Activated T-helper 1 cell treated with anti-CD3 and anti-CD28 coated beads, Interleukin-12 subunit alpha, Interleukin-12 subunit beta, Interleukin-2, Interleukin-4 antibody, amounts not matched to agents 30 ng/mL and 10 ng/mL and 1 ng/mL, durations not matched to agents 14 hours and 24 hours and 36 hours (primary cell): Measurements from ENCODE around the gene DDX5. TPM values are rescaled to one million over a fixed set of nuclear protein-coding genes. Genes with fewer than 3 reads are reported as not detected.
A peak's percentile ranks its signal among the peaks of the same experiment; 100 is the strongest.

ENCODE experiments used
- DNase-seq: peaks from one replicate; pipeline ENCODE4 v3.0.0; 2021; ENCODE audit warnings: low spot score
- H3K27ac Mint-ChIP-seq: one replicate; pipeline ENCODE4 v1.8.0; 2021; ENCODE audit warnings: mild to moderate bottlenecking, mixed read lengths
- H3K27me3 Mint-ChIP-seq: one replicate; pipeline ENCODE4 v1.8.0; 2022; ENCODE audit warnings: mild to moderate bottlenecking, moderate library complexity, mixed read lengths; ENCODE audit not compliant: insufficient read depth
- H3K36me3 Mint-ChIP-seq: one replicate; pipeline ENCODE4 v1.8.0; 2021; ENCODE audit warnings: low read depth, mixed read lengths
- H3K4me1 Mint-ChIP-seq: one replicate; pipeline ENCODE4 v1.8.0; 2021; ENCODE audit warnings: low read depth, mixed read lengths
- H3K4me3 Mint-ChIP-seq: one replicate; pipeline ENCODE4 v1.8.0; 2021; ENCODE audit warnings: mild to moderate bottlenecking, moderate library complexity, mixed read lengths
- H3K9me3 Mint-ChIP-seq: one replicate; pipeline ENCODE4 v1.8.0; 2021; ENCODE audit warnings: mixed read lengths
- intact Hi-C: fragments of 100-400 bp; cut with micrococcal nuclease; formaldehyde crosslinking; loops from one replicate; pipeline ENCODE4 v1.15.1; 2024
- total RNA-seq: library from RNA; stranded (reverse); gene quantifications from 2 replicates; pipeline ENCODE4 v1.2.3, GENCODE V29; 2022

The DDX5 gene
- 920 and 926 TPM in 2 replicates for total RNA-seq

DNA sequence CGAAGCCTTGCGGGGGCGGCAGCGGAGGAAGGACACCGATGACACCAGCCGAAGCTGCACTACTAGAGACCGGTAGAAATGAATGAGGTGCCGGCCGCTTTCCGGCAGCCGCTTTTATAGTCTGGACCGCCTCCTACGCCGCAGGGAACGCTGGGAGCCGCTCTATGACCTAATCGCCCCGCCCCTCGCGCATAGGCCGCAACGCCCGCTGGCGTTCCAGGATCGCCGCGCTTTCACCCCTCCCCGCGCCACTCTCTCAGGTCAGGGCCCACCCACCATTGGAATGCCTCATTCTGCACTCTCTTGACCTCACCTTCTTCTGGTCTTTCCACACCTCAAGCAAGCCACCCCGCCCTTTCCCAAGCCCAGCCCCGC is at the start of gene DDX5:
Gene DDX5, minus strand, starts transcription at position 89 of the 375 bp plus-strand sequence. CDS start 170 bp downstream, outside the sequence.
- Mint-ChIP-seq H3K27me3 (no peaks in the 10 kb centered on the region), H3K4me3 (peak within 1 kb of the TSS; percentile 97), H3K27ac (peak within 1 kb of the TSS; percentile 99), H3K36me3 (peaks cover 60% of the 10 kb centered on the region), H3K4me1 (peaks cover 50% of the 10 kb centered on the region), H3K9me3 (no peaks in the 10 kb centered on the region)
- peak; percentile 96 for DNase-seq
- intact Hi-C loops = loop anchor here (1.0 to 5.0 kb wide), 18 partner anchors 9 to 805 kb away; partner anchors contain the start of genes CCDC47, ERN1, FTSJ3 and GNA13

DNA sequence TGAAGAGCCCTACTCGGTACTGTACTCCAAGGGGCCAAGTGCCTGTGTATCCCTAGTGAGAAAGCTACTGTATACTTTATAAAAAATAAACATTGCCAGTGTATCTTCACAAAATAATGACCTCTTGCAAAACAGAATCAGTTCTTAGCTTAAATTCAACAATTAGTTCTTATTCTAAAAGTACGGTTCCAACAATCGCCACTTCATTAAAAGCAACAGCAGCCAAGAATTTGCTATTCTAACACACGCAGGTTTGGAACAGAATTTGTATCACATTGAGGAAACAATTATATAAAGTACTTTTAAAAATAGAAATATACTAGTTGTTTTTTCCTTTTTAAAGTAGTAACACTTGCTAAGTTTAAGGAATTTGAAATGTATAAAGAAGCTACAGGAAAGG is 49.2 kb upstream of the DDX5 start:
- Mint-ChIP-seq H3K27ac (no peak overlapping the region), H3K9me3 (no peaks in the 10 kb centered on the region), H3K27me3 (no peaks in the 10 kb centered on the region), H3K36me3 (peaks cover 12% of the 10 kb centered on the region), H3K4me3 (no peak overlapping the region), H3K4me1 (no peaks in the 10 kb centered on the region)
- intact Hi-C loops = no loop called here
- DNase-seq = no peak

DNA sequence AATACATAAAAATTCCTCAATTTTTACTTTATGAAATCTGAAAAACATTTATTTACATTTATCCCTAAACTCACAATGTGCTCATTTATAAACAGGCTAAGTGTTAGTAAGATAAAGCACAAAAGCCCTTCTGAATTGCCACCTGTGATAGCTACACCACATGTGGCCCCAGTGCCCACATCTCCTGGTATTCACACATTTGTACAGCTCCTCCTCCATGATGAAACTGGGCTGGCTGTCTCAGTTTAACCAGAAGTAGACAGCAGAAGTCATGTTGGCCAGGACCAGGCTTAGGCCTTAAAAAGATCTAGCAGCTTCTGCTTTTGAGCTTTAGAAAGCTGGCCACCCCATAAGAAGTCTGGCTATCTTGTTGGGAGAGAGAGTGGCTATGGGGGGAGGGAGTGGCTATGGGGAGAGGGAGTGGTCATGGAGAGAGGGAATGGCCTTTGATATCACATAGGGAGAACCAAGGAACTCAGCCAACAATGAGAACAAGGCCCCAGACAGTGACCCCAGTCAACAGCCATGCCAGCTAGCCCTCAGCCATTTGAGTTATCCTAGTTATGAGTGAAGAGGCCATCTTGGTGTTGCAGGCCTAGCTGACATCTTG is 48.0 kb upstream of the DDX5 start:
- peaks cover 14% of the 10 kb centered on the region for H3K36me3 Mint-ChIP-seq
- H3K9me3 Mint-ChIP-seq = no peaks in the 10 kb centered on the region
- intact Hi-C loops = no loop called here
- H3K4me3 Mint-ChIP-seq = no peak overlapping the region
- no peak for DNase-seq
- H3K27me3 Mint-ChIP-seq = no peaks in the 10 kb centered on the region
- H3K4me1 Mint-ChIP-seq = no peaks in the 10 kb centered on the region
- no peak overlapping the region for H3K27ac Mint-ChIP-seq

DNA sequence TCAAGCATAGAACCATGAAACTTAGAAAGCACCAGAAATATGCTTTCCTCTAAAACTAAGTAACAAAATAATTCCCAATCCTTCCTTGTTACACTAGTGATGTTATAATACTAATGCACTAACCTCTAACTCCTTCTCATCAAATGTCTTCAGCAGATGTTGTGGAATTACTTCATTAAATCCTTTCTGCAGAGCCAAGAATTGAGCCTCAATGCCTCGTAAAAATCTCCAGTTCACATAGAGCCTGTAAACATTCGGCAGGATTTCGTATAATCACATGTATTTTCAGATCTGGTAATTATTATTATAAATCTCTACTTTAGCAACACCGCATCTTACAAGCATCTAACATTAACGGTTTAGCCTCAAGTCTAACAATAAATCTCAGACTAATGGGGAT is 45.4 kb upstream of the DDX5 start:
- Mint-ChIP-seq H3K4me3 (no peak overlapping the region), H3K27ac (no peak overlapping the region), H3K4me1 (no peaks in the 10 kb centered on the region)

DNA sequence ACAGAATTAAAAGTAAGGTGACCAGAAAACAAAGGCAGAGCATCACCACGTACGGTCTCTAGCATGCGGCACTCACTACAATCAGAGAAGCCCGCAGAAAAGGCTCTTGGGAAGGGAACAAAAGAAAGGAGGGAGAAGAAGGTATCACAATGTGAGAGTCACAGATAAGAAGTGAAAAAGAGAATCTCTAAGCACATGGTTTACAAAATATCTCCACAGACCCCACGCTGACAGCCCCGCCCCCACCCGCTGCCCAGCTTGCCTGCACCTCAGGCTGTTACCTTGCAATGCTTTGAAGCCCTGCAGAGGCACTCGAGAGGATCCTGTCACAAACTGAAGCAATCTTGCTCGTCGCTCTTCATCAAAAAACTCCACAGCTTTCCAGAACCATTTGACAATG is 41.2 kb upstream of the DDX5 start:
- Mint-ChIP-seq H3K4me1 (no peaks in the 10 kb centered on the region), H3K36me3 (peaks cover 15% of the 10 kb centered on the region), H3K27ac (no peak overlapping the region), H3K4me3 (no peak overlapping the region), H3K9me3 (no peaks in the 10 kb centered on the region), H3K27me3 (no peaks in the 10 kb centered on the region)
- intact Hi-C loops = no loop called here
- no peak for DNase-seq

More for the DNA sequence above, 45.4 kb upstream of the DDX5 start:
- intact Hi-C loops = no loop called here
- no peak for DNase-seq
- H3K27me3 Mint-ChIP-seq = no peaks in the 10 kb centered on the region
- no peaks in the 10 kb centered on the region for H3K9me3 Mint-ChIP-seq
- H3K36me3 Mint-ChIP-seq = peaks cover 18% of the 10 kb centered on the region

DNA sequence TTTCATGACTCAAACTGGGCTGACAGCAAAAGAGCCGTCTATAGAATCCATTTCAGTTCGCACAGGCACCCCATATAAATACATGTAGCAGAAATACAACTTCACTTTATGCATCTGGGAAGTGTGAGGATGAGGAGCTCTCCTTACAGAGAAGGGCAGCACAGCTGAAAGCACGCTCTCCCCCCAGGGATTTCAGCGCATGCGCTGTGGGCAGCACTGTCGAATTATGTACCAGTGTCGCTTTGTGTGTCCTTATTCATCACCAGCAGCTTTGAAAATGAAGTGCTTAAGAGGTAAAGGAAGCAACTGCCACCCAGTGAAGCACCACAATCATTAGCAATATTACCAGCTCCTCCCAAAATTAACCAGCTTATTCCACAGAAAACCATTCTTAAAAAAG is 40.6 kb upstream of the DDX5 start:
- no peak for DNase-seq
- Mint-ChIP-seq H3K27ac (no peak overlapping the region), H3K36me3 (peaks cover 15% of the 10 kb centered on the region), H3K4me3 (no peak overlapping the region), H3K27me3 (no peaks in the 10 kb centered on the region), H3K4me1 (no peaks in the 10 kb centered on the region), H3K9me3 (no peaks in the 10 kb centered on the region)
- intact Hi-C loops = no loop called here

DNA sequence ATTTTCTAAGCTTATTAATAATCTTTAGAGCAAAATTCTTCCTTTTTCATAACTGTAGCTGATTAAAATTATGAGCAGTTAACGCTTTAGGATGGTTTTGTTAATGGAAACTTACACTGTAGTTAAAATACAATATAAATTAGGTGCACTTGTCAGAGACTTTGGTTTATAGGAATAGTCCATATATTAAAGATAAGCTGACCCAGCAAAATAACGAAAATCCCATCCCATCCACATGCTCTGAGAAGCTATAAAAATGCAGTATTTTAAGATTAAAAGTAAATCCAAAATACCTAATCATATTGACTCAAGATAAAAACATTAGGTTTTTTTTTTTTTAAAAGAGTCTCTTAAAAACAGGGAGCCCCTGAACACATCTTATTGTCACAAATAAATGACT is 38.7 kb upstream of the DDX5 start:
- Mint-ChIP-seq H3K36me3 (peaks cover 13% of the 10 kb centered on the region), H3K27ac (no peak overlapping the region)
- intact Hi-C loops = no loop called here

DNA sequence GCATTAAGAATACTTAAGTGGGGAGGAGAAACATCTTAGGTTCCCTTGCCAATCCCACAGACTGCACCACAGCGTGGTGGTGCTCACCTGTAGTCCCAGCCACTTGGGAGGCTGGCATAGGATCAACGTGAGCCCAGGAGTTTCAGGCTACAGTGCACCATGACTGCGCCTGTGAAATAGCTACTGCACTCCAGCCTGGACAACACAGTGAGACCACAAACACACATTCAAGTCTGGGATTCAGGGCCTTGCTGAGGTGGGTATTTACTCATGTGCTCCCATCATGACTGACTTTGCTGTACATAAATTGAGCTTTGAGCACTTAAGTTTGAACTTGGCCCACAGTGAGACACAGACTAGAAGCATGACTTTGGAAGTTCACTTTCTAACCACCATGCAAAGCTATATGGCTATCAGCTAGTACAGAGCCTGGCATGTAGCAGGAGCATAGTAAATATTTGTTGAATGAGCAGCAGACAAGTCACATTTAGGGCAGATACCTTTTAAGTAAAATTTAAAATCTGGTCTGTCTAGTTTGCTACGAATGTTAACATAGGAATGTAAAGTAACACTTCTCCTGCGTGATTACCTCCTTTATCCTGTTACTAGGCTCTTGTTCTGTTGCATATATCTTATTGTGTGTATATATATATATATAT is 34.2 kb upstream of the DDX5 start:
- intact Hi-C loops = no loop called here
- no peaks in the 10 kb centered on the region for H3K9me3 Mint-ChIP-seq
- no peak overlapping the region for H3K27ac Mint-ChIP-seq
- no peaks in the 10 kb centered on the region for H3K27me3 Mint-ChIP-seq
- H3K4me1 Mint-ChIP-seq = no peaks in the 10 kb centered on the region
- DNase-seq = no peak
- H3K36me3 Mint-ChIP-seq = peaks cover 35% of the 10 kb centered on the region
- H3K4me3 Mint-ChIP-seq = no peak overlapping the region

More for the DNA sequence above, 38.7 kb upstream of the DDX5 start:
- Mint-ChIP-seq H3K9me3 (no peaks in the 10 kb centered on the region), H3K27me3 (no peaks in the 10 kb centered on the region), H3K4me3 (no peak overlapping the region), H3K4me1 (no peaks in the 10 kb centered on the region)
- no peak for DNase-seq

DNA sequence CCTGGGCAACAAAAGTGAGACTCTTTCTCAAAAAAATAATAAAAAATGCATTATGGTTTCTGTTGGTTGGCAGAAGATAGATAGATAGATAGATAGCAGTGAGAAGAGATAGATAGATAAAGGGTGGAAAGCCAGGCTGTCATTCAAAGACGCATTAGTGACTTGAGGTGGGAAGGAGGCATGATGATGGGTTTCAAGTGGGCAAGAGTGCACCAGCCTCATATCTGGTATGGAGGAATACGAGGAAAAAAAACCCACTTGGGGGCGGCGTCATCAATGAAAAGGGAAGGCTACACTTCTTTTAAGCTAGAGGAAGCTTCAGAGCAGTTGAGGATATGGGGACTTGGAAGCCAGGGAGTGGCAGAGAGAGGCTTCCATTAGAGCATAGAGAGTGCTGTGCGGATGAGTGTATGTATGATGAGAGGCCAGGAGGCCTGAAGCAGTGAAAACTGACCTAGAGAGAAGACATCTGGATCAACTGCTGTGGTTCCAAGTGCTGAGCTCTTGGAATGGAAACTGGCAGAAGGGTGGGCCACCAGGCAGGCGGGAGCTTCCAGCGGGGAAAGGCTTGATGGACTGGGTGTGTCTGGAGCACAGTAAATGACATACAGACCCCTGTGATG is 32.5 kb upstream of the DDX5 start:
- intact Hi-C loops = no loop called here
- no peaks in the 10 kb centered on the region for H3K9me3 Mint-ChIP-seq
- peaks cover 41% of the 10 kb centered on the region for H3K36me3 Mint-ChIP-seq
- no peak for DNase-seq
- peak overlapping the region; percentile 12 for H3K27ac Mint-ChIP-seq
- H3K4me1 Mint-ChIP-seq = peaks cover 7% of the 10 kb centered on the region
- no peak overlapping the region for H3K4me3 Mint-ChIP-seq
- H3K27me3 Mint-ChIP-seq = no peaks in the 10 kb centered on the region

DNA sequence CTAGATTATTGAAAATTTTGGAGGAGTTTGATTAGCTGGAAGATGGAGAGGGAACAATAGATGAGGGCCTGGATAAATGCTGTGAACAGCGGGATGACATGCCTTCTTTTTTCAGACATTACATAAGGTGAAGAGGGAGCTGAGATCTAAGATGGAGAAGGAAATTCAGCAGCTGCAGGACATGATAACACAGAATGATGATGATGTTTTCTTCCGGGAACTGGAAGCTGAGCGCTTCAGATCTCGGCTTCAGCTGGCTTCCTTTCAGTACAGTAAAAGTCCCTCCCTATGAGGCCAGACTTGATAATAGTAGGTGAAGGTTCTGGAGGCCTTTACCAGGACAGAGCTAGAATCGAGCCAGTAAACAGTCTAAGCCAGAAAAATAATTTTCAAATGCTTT is 31.4 kb upstream of the DDX5 start:
- no peaks in the 10 kb centered on the region for H3K27me3 Mint-ChIP-seq
- H3K36me3 Mint-ChIP-seq = peaks cover 47% of the 10 kb centered on the region
- intact Hi-C loops = no loop called here
- H3K27ac Mint-ChIP-seq = no peak overlapping the region
- peaks cover 14% of the 10 kb centered on the region for H3K4me1 Mint-ChIP-seq
- no peaks in the 10 kb centered on the region for H3K9me3 Mint-ChIP-seq
- no peak overlapping the region for H3K4me3 Mint-ChIP-seq
- DNase-seq = no peak

DNA sequence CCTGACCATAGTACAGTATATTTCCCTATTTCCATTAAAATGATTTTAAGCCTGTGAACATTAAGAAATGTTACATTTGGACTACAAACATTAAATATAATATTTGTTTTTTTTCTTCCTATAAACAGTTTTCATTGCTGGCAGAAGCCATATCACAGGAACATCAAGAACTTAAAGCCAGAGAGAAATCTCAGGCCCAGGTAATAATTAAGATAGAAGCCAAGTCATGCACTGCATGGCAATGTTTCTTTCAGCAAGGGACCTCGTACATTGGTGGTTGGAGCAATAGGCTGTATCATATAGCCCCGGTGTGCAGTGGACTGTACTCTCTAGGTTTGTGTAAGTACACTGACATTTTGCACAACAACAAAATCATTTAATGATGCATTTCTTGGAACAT is 30.8 kb upstream of the DDX5 start:
- intact Hi-C loops = no loop called here
- no peak for DNase-seq
- Mint-ChIP-seq H3K36me3 (peaks cover 51% of the 10 kb centered on the region), H3K27ac (no peak overlapping the region), H3K4me3 (no peak overlapping the region), H3K4me1 (peaks cover 14% of the 10 kb centered on the region), H3K27me3 (no peaks in the 10 kb centered on the region), H3K9me3 (no peaks in the 10 kb centered on the region)

DNA sequence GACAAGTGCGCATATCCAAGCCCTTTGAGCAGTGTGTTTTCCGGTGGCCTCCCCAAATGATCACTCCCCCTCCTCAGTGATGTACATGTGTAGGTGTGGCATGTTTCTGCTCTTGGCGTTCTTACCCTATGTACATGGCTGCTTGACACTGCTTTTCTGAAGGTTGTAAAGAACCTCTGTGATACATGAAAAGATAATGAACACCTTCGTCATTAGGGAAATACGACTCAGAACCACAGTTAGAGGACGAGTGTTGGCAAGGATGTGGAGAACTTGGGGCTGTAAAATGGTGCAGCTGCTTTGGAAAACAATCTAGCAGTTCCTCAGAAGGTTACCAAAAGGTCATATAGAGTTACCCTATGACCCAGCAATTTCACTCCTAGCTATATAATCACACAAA is 29.3 kb upstream of the DDX5 start:
- Mint-ChIP-seq H3K36me3 (peaks cover 61% of the 10 kb centered on the region), H3K4me1 (peaks cover 14% of the 10 kb centered on the region), H3K9me3 (no peaks in the 10 kb centered on the region), H3K4me3 (no peak overlapping the region), H3K27me3 (no peaks in the 10 kb centered on the region), H3K27ac (no peak overlapping the region)
- no peak for DNase-seq
- intact Hi-C loops = no loop called here

DNA sequence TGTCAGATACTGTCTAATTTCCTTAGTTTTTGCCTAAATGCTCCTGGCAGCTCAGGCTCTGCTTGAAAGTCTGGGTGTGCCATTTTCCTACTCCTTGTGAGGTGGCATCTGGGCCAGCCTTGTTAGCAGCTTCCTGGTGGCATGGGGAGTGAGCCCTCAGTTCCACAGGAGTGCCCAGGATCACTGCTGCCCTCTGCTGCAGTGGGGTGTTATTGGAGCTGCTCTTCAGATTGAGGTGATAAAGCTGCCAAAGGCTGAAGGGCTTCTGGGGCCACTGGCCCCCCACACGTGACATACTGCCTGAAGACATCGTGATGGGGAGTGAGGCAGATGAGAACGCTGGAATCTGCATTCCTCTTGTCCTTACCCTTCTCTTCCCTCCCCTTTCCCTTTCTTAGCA is 28.1 kb upstream of the DDX5 start:
- peaks cover 66% of the 10 kb centered on the region for H3K36me3 Mint-ChIP-seq
- intact Hi-C loops = loop anchor here (5.0 kb wide), 1 partner anchor 68 kb away; no protein-coding TSS in a partner anchor
- peak overlapping the region; percentile 36 for H3K27ac Mint-ChIP-seq
- H3K4me1 Mint-ChIP-seq = peaks cover 14% of the 10 kb centered on the region
- H3K9me3 Mint-ChIP-seq = no peaks in the 10 kb centered on the region
- H3K4me3 Mint-ChIP-seq = no peak overlapping the region
- H3K27me3 Mint-ChIP-seq = no peaks in the 10 kb centered on the region
- DNase-seq = no peak
